Anterior cingulate cortex (tissue), 58 donors: Measurements from ENCODE around the gene ATP6V0D1.

Experiments used
- DNase-seq, 58 donors: peaks; one replicate each; lab custom pipeline; 2025; lab: John Stamatoyannopoulos, UW

The ATP6V0D1 gene

GRCh38 chr16:67413978-67414911, 66.7 kb downstream of the ATP6V0D1 start:
- no peak for DNase-seq

GRCh38 chr16:67412294-67412693, 68.7 kb downstream of the ATP6V0D1 start:
- no peak for DNase-seq

GRCh38 chr16:67411339-67411738, 69.6 kb downstream of the ATP6V0D1 start:
- no peak for DNase-seq

GRCh38 chr16:67409631-67410030, 71.3 kb downstream of the ATP6V0D1 start:
- no peak for DNase-seq

GRCh38 chr16:67407788-67408452, 73.0 kb downstream of the ATP6V0D1 start:
- no peak for DNase-seq

- DNase-seq, result no peak
Measured at GRCh38 chr16:67407176-67407787, 73.7 kb downstream of the ATP6V0D1 start.

GRCh38 chr16:67406111-67406971, 74.6 kb downstream of the ATP6V0D1 start:
- peak in 9 of 58 donors; percentile 20 to 50 (median 42) for DNase-seq

- no peak for DNase-seq
Measured at GRCh38 chr16:67405336-67405735, 75.6 kb downstream of the ATP6V0D1 start.

GRCh38 chr16:67404740-67405226, 76.2 kb downstream of the ATP6V0D1 start:
- DNase-seq, result no peak

- no peak for DNase-seq
Measured at GRCh38 chr16:67403976-67404555, 76.9 kb downstream of the ATP6V0D1 start.

- DNase-seq, result no peak
Measured at GRCh38 chr16:67400901-67401300, 80.1 kb downstream of the ATP6V0D1 start.

- no peak for DNase-seq
Measured at GRCh38 chr16:67399749-67400704, 80.9 kb downstream of the ATP6V0D1 start.

GRCh38 chr16:67399218-67399733, 81.7 kb downstream of the ATP6V0D1 start:
- peak in 30 of 58 donors; percentile 15 to 66 (median 32) for DNase-seq

GRCh38 chr16:67398546-67399217, 82.3 kb downstream of the ATP6V0D1 start:
- DNase-seq, result no peak

- no peak for DNase-seq
Measured at GRCh38 chr16:67397812-67398545, 83.0 kb downstream of the ATP6V0D1 start.

- no peak for DNase-seq
Measured at GRCh38 chr16:67397036-67397801, 83.7 kb downstream of the ATP6V0D1 start.
